T-helper 2 cell treated with Interferon-gamma antibody and Interleukin-4, amounts not matched to agents 5 μg/mL and 100 μg/mL, for 36 hours (primary cell): ENCODE results near the gene HERC6.
"Not testable (repeated sequence)": the region's sequence is repeated elsewhere in the genome, so short reads cannot be mapped to it uniquely, and the experiment has no call there.

Experiments used
- DNase-seq: peaks from one replicate; pipeline ENCODE4 v3.0.0; 2021; ENCODE audit warnings: low spot score
- H3K27ac Mint-ChIP-seq: one replicate; pipeline ENCODE4 v1.8.0; 2021; ENCODE audit warnings: mild to moderate bottlenecking, mixed read lengths
- H3K27me3 Mint-ChIP-seq: one replicate; pipeline ENCODE4 v1.8.0; 2021; ENCODE audit warnings: low read depth, mixed read lengths
- H3K36me3 Mint-ChIP-seq: one replicate; pipeline ENCODE4 v1.8.0; 2021; ENCODE audit warnings: low read depth, mixed read lengths
- H3K4me1 Mint-ChIP-seq: one replicate; pipeline ENCODE4 v1.8.0; 2021; ENCODE audit warnings: low read depth, mixed read lengths
- H3K4me3 Mint-ChIP-seq: one replicate; pipeline ENCODE4 v1.8.0; 2022; ENCODE audit warnings: mild to moderate bottlenecking, moderate library complexity, mixed read lengths
- H3K9me3 Mint-ChIP-seq: one replicate; pipeline ENCODE4 v1.8.0; 2021; ENCODE audit warnings: mixed read lengths

HERC6 gene

GRCh38 chr4:88413801-88414200 lies 35.1 kb downstream of the HERC6 start:
- peaks cover 54% of the 10 kb centered on the region for H3K36me3 Mint-ChIP-seq
- no peaks in the 10 kb centered on the region for H3K9me3 Mint-ChIP-seq
- H3K4me3 Mint-ChIP-seq, result no peak overlapping the region
- no peak overlapping the region for H3K27ac Mint-ChIP-seq
- no peaks in the 10 kb centered on the region for H3K27me3 Mint-ChIP-seq
- H3K4me1 Mint-ChIP-seq, result peaks cover 2% of the 10 kb centered on the region
- no peak for DNase-seq

DNA sequence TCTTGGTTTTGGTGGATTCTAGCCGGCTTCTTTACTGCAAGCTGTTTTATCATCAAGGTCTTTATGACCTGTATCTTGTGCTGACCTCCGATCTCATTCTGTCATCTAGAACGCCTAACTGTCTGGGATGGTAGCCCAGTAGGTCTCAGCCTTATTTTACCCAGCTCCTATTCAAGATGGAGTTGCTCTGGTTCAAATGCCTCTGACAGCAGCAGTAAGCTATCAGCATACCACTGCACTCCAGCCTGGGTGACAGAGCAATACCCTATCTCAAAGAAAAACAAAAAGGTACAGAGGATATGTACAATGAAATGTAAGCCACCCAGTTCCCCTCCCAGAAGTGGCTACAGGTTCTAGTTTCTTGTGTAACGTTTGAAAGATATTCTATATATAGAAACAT lies 36.1 kb downstream of the HERC6 start:
- Mint-ChIP-seq H3K4me3 (no peak overlapping the region), H3K4me1 (peaks cover 2% of the 10 kb centered on the region), H3K9me3 (no peaks in the 10 kb centered on the region), H3K27ac (no peak overlapping the region), H3K36me3 (peaks cover 53% of the 10 kb centered on the region), H3K27me3 (no peaks in the 10 kb centered on the region)
- no peak for DNase-seq

DNA sequence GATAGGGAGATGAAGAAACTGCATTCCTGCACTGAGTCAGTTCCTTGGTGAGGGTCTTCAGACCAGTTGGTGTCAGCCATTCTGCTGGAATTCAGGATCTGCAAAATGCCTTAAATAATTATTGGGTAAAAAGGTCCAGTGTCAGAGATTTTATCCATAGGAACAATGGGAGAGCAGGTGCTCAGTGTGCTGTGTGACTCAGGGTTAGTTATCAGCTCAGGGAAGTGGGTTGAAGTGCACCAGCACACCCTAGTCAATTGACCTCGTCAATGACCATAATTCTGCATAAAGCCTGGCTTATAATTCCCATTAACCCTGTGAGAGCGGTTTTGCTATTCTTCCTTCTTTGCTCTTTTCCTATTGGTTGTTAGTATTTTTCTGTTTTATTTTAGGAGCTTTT lies 37.3 kb downstream of the HERC6 start:
- Mint-ChIP-seq H3K36me3 (peaks cover 44% of the 10 kb centered on the region), H3K4me1 (peaks cover 4% of the 10 kb centered on the region), H3K4me3 (no peak overlapping the region), H3K27me3 (no peaks in the 10 kb centered on the region), H3K9me3 (no peaks in the 10 kb centered on the region), H3K27ac (no peak overlapping the region)
- DNase-seq, result no peak

GRCh38 chr4:88418411-88418810 lies 39.8 kb downstream of the HERC6 start:
- Mint-ChIP-seq H3K4me3 (no peak overlapping the region), H3K27ac (no peak overlapping the region), H3K4me1 (peaks cover 8% of the 10 kb centered on the region), H3K27me3 (no peaks in the 10 kb centered on the region), H3K36me3 (peaks cover 39% of the 10 kb centered on the region), H3K9me3 (no peaks in the 10 kb centered on the region)
- DNase-seq, result no peak

DNA sequence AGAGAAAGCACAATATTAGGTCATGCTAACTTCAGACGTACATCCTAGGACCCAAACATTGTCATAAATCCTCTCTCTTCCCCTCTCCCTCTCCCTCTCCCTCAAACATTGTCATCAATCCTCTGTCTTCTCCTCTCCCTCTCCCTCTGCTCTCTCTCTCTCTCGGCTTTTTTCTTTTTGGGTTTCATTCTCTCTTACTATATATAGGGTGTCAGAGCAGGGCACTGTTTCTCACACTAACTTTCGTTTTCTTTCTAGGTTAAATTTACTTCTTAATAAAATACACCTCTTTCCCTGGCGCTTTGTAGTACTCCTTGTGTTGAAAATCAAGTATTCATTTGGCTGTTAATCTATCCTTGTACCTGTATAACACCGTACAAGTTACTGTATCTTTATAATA lies 41.2 kb downstream of the HERC6 start:
- Mint-ChIP-seq H3K9me3 (no peaks in the 10 kb centered on the region), H3K36me3 (peaks cover 31% of the 10 kb centered on the region), H3K27ac (no peak overlapping the region), H3K4me3 (no peak overlapping the region), H3K27me3 (no peaks in the 10 kb centered on the region), H3K4me1 (peaks cover 6% of the 10 kb centered on the region)
- no peak for DNase-seq

DNA sequence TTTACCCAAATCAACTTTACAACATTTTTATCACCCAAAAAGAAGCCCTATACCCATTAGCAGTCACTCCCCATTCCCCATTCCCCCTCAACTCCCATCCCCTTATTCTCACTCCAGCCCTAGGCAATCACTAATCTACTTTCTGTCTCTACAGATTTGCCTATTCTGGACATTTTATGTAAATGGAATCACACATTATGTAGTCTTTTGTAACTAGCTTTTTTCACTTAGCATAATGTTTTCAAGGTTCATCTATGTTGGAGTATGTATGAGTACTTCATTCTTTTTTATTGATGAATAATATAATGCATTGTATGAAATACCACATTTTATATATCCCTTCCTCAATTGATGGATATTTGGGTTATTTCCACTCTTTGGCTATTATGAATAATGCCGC lies 42.2 kb downstream of the HERC6 start:
- Mint-ChIP-seq H3K27me3 (no peaks in the 10 kb centered on the region), H3K4me3 (no peak overlapping the region), H3K27ac (no peak overlapping the region), H3K4me1 (peaks cover 6% of the 10 kb centered on the region), H3K9me3 (no peaks in the 10 kb centered on the region), H3K36me3 (peaks cover 27% of the 10 kb centered on the region)
- no peak for DNase-seq

GRCh38 chr4:88422403-88422802 lies 43.8 kb downstream of the HERC6 start:
- H3K4me3 Mint-ChIP-seq, result no peak overlapping the region
- H3K9me3 Mint-ChIP-seq, result no peaks in the 10 kb centered on the region
- DNase-seq, result no peak
- H3K4me1 Mint-ChIP-seq, result peaks cover 6% of the 10 kb centered on the region
- no peaks in the 10 kb centered on the region for H3K27me3 Mint-ChIP-seq
- peaks cover 29% of the 10 kb centered on the region for H3K36me3 Mint-ChIP-seq
- no peak overlapping the region for H3K27ac Mint-ChIP-seq

GRCh38 chr4:88429401-88429800 lies 50.7 kb downstream of the HERC6 start:
- peaks cover 37% of the 10 kb centered on the region for H3K36me3 Mint-ChIP-seq
- no peak overlapping the region for H3K4me3 Mint-ChIP-seq
- H3K27me3 Mint-ChIP-seq, result no peaks in the 10 kb centered on the region
- H3K27ac Mint-ChIP-seq, result no peak overlapping the region
- H3K9me3 Mint-ChIP-seq, result no peaks in the 10 kb centered on the region
- no peaks in the 10 kb centered on the region for H3K4me1 Mint-ChIP-seq
- DNase-seq, result no peak

DNA sequence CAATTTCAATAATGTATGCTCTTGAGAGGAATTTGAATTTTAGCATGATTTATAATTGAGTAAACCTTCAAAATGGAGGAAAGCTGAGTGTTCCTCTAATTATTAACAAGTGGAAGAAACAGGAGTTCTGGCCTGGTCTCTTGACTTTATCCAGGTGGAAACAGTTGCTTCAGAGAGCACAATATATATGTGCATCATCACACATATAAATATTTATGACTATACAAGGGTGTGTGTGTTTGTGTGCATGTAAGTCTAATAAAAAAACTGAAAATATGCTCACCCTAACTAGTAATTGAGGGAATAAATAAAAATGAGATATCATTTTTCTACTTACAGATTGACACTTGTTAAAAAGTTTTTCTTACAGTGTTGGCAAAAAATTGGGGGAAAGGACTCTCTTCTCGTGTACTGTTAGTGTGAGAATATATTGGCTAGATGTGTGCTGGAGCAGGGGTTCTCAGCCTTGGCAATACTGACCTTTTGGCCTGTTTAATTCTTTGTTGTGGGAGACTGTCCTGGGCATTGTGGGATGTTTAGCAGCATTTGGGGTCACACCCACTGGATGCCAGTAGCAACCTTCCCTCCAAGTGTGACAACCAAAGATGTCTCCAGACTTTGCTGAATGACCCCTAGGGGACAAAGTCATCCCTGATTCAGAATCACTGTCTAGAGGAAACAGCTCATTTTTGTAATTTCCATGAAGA lies 57.5 kb downstream of the HERC6 start:
- no peak overlapping the region for H3K27ac Mint-ChIP-seq
- H3K4me1 Mint-ChIP-seq, result peaks cover 3% of the 10 kb centered on the region
- H3K9me3 Mint-ChIP-seq, result no peaks in the 10 kb centered on the region
- no peak for DNase-seq
- H3K27me3 Mint-ChIP-seq, result no peaks in the 10 kb centered on the region
- no peak overlapping the region for H3K4me3 Mint-ChIP-seq
- H3K36me3 Mint-ChIP-seq, result peaks cover 49% of the 10 kb centered on the region

GRCh38 chr4:88437873-88438272 lies 59.2 kb downstream of the HERC6 start:
- not testable (repeated sequence) for H3K4me3 Mint-ChIP-seq, DNase-seq, H3K4me1 Mint-ChIP-seq, H3K27me3 Mint-ChIP-seq, H3K27ac Mint-ChIP-seq, H3K9me3 Mint-ChIP-seq
- peaks cover 61% of the 10 kb centered on the region for H3K36me3 Mint-ChIP-seq

DNA sequence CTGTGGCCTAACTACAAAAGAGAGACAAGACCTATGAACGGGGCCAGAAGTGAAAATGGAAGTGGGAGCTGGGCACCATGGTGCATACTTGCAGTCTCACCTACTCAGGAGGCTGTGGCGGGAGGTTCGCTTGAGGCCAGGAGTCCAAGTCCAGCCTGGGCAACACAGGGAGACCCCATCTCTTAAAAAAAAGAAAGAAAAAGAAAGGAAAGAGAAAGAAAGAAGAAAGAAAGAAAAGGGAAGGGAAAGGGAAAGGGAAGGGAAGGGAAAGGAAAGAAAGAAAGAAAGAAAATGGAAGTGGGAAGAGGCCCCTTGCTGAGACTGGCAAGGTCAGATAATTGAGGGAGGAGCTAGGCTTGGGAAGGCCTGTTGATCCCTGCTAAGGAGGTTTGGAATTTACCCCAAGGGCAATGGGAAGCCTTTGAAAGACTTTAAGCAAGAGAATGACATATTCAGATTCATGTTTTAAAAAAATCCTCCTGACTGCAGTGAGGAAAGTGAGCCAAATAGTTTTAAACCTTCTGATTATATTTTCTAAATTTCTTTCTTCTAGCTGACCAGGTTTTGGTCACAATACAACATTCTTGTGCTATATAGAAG lies 60.6 kb downstream of the HERC6 start:
- Mint-ChIP-seq H3K4me1 (peaks cover 3% of the 10 kb centered on the region), H3K4me3 (no peak overlapping the region), H3K27me3 (no peaks in the 10 kb centered on the region), H3K27ac (no peak overlapping the region), H3K9me3 (peaks cover 7% of the 10 kb centered on the region), H3K36me3 (peaks cover 59% of the 10 kb centered on the region)
- no peak for DNase-seq

GRCh38 chr4:88440146-88440545 lies 61.5 kb downstream of the HERC6 start:
- no peak overlapping the region for H3K4me3 Mint-ChIP-seq
- H3K27me3 Mint-ChIP-seq, result no peaks in the 10 kb centered on the region
- DNase-seq, result no peak
- peaks cover 3% of the 10 kb centered on the region for H3K4me1 Mint-ChIP-seq
- no peak overlapping the region for H3K27ac Mint-ChIP-seq
- peaks cover 52% of the 10 kb centered on the region for H3K36me3 Mint-ChIP-seq
- H3K9me3 Mint-ChIP-seq, result peaks cover 7% of the 10 kb centered on the region

GRCh38 chr4:88441696-88442095 lies 63.0 kb downstream of the HERC6 start:
- Mint-ChIP-seq H3K36me3 (peaks cover 47% of the 10 kb centered on the region), H3K27ac (no peak overlapping the region)

DNA sequence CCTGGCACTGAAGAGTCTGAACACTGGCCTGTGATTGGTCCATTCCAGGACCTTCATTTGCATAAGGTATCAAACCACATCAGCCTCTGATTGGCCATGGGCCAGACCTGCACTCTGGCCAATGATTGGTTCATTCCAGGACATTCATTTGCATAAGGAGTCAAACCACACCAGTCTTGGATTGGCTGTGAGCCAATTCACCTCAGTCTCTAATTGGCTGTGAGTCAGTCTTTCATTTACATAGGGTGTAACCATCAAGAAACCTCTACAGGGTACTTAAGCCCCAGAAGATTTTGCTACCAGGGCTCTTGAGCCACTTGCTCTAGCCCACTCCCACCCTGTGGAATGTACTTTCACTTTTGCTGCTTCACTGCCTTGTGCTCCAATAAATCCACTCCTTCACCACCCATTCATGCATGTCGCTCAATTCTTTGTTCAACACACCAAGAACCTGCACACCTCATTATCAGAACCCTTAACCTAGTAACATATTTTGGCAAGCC lies 64.1 kb downstream of the HERC6 start:
- Mint-ChIP-seq H3K4me3 (no peak overlapping the region), H3K27me3 (no peaks in the 10 kb centered on the region), H3K27ac (peak overlapping the region; percentile 50), H3K36me3 (peaks cover 44% of the 10 kb centered on the region), H3K9me3 (peaks cover 7% of the 10 kb centered on the region), H3K4me1 (peaks cover 4% of the 10 kb centered on the region)
- DNase-seq, result no peak

More at GRCh38 chr4:88441696-88442095, 63.0 kb downstream of the HERC6 start:
- Mint-ChIP-seq H3K9me3 (peaks cover 7% of the 10 kb centered on the region), H3K4me3 (no peak overlapping the region), H3K4me1 (peaks cover 3% of the 10 kb centered on the region), H3K27me3 (no peaks in the 10 kb centered on the region)
- DNase-seq, result no peak
